K562 (cell line): Measurements from ENCODE around the gene DSC2. TPM values are rescaled to one million over a fixed set of nuclear protein-coding genes. Genes with fewer than 3 reads are reported as not detected.

ENCODE experiments used
- CCNT2 ChIP-seq: IDR thresholded peaks from 2 replicates; pipeline ENCODE4 v1.6.1; 2011; ENCODE audit warnings: borderline replicate concordance, low read depth, mild to moderate bottlenecking, moderate library complexity, mixed read lengths, low read length; ENCODE audit not compliant: insufficient read length; ENCODE audit errors: extremely low read depth
- CXXC5 ChIP-seq: fragments of 250-450 bp; sonication (Bioruptor Pico); IDR thresholded peaks from 2 replicates; pipeline ENCODE4 v1.8.0; 2022; ENCODE audit warnings: inconsistent platforms, mild to moderate bottlenecking, moderate library complexity
- ESRRB ChIP-seq: fragments of 250-450 bp; sonication (Bioruptor Pico); IDR thresholded peaks from 2 replicates; pipeline ENCODE4 v1.5.0; 2020; ENCODE audit warnings: mild to moderate bottlenecking, moderate library complexity, borderline replicate concordance
- EZH2 ChIP-seq: IDR thresholded peaks from 2 replicates; pipeline ENCODE4 v1.6.1; 2012; ENCODE audit warnings: low read depth, mild to moderate bottlenecking, inconsistent platforms, low read length, borderline replicate concordance
- GABPA ChIP-seq: fragments of 200-800 bp; sonication (Bioruptor generic); conservative IDR thresholded peaks from 2 replicates; pipeline ENCODE4 v1.6.1; 2016; ENCODE audit warnings: low read depth, missing genetic modification characterization, missing compliant biosample characterization
- KAT8 ChIP-seq: fragments of 450-650 bp; IDR thresholded peaks from 2 replicates; pipeline ENCODE4 v1.6.1; 2016; ENCODE audit warnings: low read depth, mild to moderate bottlenecking
- KLF1 ChIP-seq: fragments of 450-650 bp; IDR thresholded peaks from 2 replicates; pipeline ENCODE4 v1.6.1; 2016; ENCODE audit warnings: missing genetic modification characterization, missing compliant biosample characterization
- NR2C1 ChIP-seq, 2 experiments: fragments of 450-650 bp; IDR thresholded peaks; 2 replicates each; pipeline ENCODE4 v1.6.1; 2017; ENCODE audit warnings: mild to moderate bottlenecking in 2 of 2, antibody characterized with exemption in 1 of 2, inconsistent platforms in 1 of 2, missing compliant biosample characterization in 1 of 2, missing genetic modification characterization in 1 of 2
- NR3C1 ChIP-seq: sonication (generic); formaldehyde crosslinking; IDR thresholded peaks from 2 replicates; pipeline ENCODE4 v1.8.1; 2022; ENCODE audit warnings: missing genetic modification reagents
- PHTF2 ChIP-seq: fragments of 250-450 bp; sonication (Bioruptor Pico); IDR thresholded peaks from 2 replicates; pipeline ENCODE4 v1.5.0; 2021; ENCODE audit warnings: mild to moderate bottlenecking
- PML ChIP-seq: IDR thresholded peaks from 2 replicates; pipeline ENCODE4 v1.6.1; 2012; ENCODE audit warnings: low read length, inconsistent platforms
- POLR2A ChIP-seq: fragments of 450-650 bp; conservative IDR thresholded peaks from 2 replicates; pipeline ENCODE4 v1.6.1; 2016
- PTTG1 ChIP-seq: fragments of 450-650 bp; IDR thresholded peaks from 2 replicates; pipeline ENCODE4 v1.6.1; 2016; ENCODE audit warnings: low read depth, mild to moderate bottlenecking, missing genetic modification characterization, missing compliant biosample characterization
- RFX5 ChIP-seq: IDR thresholded peaks from 2 replicates; pipeline ENCODE4 v1.6.1; 2011; ENCODE audit warnings: low read depth, mild to moderate bottlenecking, improper control_type of control experiment, low read length
- SIN3A ChIP-seq, 2 experiments: fragments of 150-350 bp in 1 of 2; IDR thresholded peaks; 2 replicates each; pipeline ENCODE4 v1.6.1; 2011 to 2016; ENCODE audit warnings: borderline replicate concordance in 2 of 2, low read depth in 2 of 2, low read length in 2 of 2, mild to moderate bottlenecking in 2 of 2, moderate library complexity in 2 of 2; ENCODE audit not compliant: control insufficient read depth in 1 of 2
- TCF7 ChIP-seq: sonication (generic); IDR thresholded peaks from 2 replicates; pipeline ENCODE4 v1.6.1; 2016; ENCODE audit warnings: antibody characterized with exemption, borderline replicate concordance
- ZBTB8A ChIP-seq: fragments of 450-650 bp; IDR thresholded peaks from 2 replicates; pipeline ENCODE4 v1.6.1; 2018; ENCODE audit warnings: mild to moderate bottlenecking, moderate library complexity; ENCODE audit not compliant: partially characterized antibody
- ZNF121 ChIP-seq: sonication (generic); formaldehyde crosslinking; conservative IDR thresholded peaks from 2 replicates; pipeline ENCODE4 v1.8.0; 2022; ENCODE audit warnings: missing genetic modification reagents
- ZNF280A ChIP-seq: fragments of 450-650 bp; IDR thresholded peaks from 2 replicates; pipeline ENCODE4 v1.6.1; 2018; ENCODE audit warnings: mild to moderate bottlenecking, low read depth; ENCODE audit not compliant: partially characterized antibody
- ZNF347 ChIP-seq: fragments of 450-650 bp; formaldehyde crosslinking; IDR thresholded peaks from 2 replicates; pipeline ENCODE4 v1.4.0; 2020; ENCODE audit warnings: low read depth, mild to moderate bottlenecking, moderate library complexity
- ZNF639 ChIP-seq, 2 experiments: fragments of 200-800 bp in 1 of 2; sonication (Bioruptor generic) in 1 of 2; sonication (generic) in 1 of 2; formaldehyde crosslinking in 1 of 2; IDR thresholded peaks in 1 of 2; conservative IDR thresholded peaks in 1 of 2; 2 replicates each; pipeline versions ENCODE4 v1.5.0 to v1.6.1; 2016 to 2020; ENCODE audit warnings: missing compliant biosample characterization in 1 of 2, missing genetic modification characterization in 1 of 2, missing genetic modification reagents in 1 of 2
- polyA plus RNA-seq, 8 experiments: library from polyadenylated mRNA; depleted of rRNA in 4 of 8; stranded (reverse) in 5 of 8; unstranded in 3 of 8; fragments of >200 nt; fragmentation: Nextera tagmentation in 2 of 8; fragmentation: Illumina TruSeq in 1 of 8; extraction: Ambion mirVana in 2 of 8; extraction: Trizol in 1 of 8; gene quantifications; 2 replicates each; pipeline versions ENCODE4 v1.2.1 to v1.2.3, GENCODE V29; 2011 to 2014; ENCODE audit warnings: inconsistent platforms in 1 of 8, missing spikeins in 1 of 8
- total RNA-seq, 7 experiments: library from RNA; depleted of rRNA in 6 of 7; stranded (reverse); fragments of >200 nt in 6 of 7; fragmentation: Illumina TruSeq in 2 of 7; extraction: Trizol in 2 of 7; gene quantifications; 2 replicates each; pipeline versions ENCODE4 v1.2.1 to v1.2.3, GENCODE V29; 2011 to 2021; ENCODE audit warnings: low replicate concordance in 1 of 7
- TF ChIP-seq, protein P1 (sequence below): fragments of 450-650 bp; IDR thresholded peaks from 2 replicates; pipeline ENCODE4 v1.7.1; 2018; ENCODE audit warnings: mild to moderate bottlenecking, low read depth; ENCODE audit not compliant: partially characterized antibody

DSC2 gene
- total and polyA plus RNA-seq, 9 of the 15 experiments (the other 6 are each of a cell fraction or from before 2014, with no cell fraction given): 3.8 to 15.3 (median 6.4) TPM

DNA sequence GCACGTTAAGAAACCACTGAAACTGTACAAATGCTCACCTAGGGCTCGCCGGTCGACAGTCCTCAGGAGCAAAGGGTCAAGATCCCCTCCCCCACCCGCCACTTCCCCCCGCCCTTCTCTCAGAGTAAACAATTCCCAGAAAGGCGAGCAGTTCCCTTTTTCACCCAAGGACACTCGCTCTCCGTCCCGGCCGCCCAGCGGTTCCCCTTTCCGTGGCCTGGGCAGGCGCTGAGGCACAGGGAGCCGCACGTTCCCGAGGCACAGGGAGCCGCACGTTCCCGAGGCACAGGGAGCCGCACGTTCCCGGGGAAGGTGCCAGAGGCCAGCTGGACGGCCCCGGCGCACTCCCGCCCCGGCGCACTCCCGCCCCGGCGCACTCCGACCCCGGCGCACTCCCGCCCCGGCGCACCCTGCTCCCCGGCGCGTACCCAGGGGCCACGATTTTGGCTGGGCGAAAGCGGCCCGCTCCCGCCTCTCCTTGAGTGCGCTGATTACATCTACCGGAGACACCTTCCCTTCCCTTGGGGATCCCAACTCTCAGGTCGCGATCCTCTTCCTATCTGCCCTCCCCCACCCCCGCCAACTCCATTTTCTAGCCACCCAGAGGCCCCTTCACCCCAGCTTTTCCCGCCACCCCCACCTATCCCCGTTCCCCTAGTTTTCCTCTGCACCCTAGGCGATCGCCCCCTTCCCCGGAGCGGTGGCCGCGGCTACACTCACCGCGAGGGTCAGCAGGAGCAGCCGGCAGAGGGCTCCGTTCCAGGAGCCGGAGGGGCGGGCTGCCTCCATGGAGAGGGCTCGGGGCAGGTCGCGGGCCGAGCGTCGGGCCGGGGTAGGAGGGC lies 817 bp downstream of the DSC2 start (continued):
- no peak for TF ChIP-seq KLF1
- peak; percentile 52; the same call in 1 of the 2 replicates for TF ChIP-seq PML
- no peak for TF ChIP-seq NR3C1 (CRISPR knock-in tag)
- no peak for TF ChIP-seq ZBTB8A
- peak; percentile 77 for TF ChIP-seq POLR2A
- TF ChIP-seq CXXC5 (CRISPR knock-in tag): peak; percentile 76
- TF ChIP-seq PTTG1: no peak
- no peak for TF ChIP-seq RFX5
- peak; percentile 22 for TF ChIP-seq CCNT2
- TF ChIP-seq ZNF280A: no peak
- no peak for TF ChIP-seq TCF7
- TF ChIP-seq ZNF347 (CRISPR knock-in tag): no peak
- TF ChIP-seq, protein P1, sequence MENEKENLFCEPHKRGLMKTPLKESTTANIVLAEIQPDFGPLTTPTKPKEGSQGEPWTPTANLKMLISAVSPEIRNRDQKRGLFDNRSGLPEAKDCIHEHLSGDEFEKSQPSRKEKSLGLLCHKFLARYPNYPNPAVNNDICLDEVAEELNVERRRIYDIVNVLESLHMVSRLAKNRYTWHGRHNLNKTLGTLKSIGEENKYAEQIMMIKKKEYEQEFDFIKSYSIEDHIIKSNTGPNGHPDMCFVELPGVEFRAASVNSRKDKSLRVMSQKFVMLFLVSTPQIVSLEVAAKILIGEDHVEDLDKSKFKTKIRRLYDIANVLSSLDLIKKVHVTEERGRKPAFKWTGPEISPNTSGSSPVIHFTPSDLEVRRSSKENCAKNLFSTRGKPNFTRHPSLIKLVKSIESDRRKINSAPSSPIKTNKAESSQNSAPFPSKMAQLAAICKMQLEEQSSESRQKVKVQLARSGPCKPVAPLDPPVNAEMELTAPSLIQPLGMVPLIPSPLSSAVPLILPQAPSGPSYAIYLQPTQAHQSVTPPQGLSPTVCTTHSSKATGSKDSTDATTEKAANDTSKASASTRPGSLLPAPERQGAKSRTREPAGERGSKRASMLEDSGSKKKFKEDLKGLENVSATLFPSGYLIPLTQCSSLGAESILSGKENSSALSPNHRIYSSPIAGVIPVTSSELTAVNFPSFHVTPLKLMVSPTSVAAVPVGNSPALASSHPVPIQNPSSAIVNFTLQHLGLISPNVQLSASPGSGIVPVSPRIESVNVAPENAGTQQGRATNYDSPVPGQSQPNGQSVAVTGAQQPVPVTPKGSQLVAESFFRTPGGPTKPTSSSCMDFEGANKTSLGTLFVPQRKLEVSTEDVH: peak; percentile 32
- no peak; the same call in none of the 2 replicates for TF ChIP-seq NR2C1 (IDR thresholded peaks at IDR 0.05)
- TF ChIP-seq NR2C1 (tag; IDR thresholded peaks at IDR 0.05): 0 out of 2 replicates have a peak, but pooled peaks have one; percentile 29
- no peak for TF ChIP-seq PHTF2 (CRISPR knock-in tag)
- TF ChIP-seq KAT8: no peak
- no peak for TF ChIP-seq EZH2
- TF ChIP-seq SIN3A (IDR thresholded peaks at IDR 0.05; ENCODE audit: borderline replicate concordance in 2 of 2, control insufficient read depth in 1 of 2, low read depth in 2 of 2, low read length in 2 of 2): 0 out of 4 replicates have a peak, but pooled peaks of 1 of the 2 experiments have one; percentile 40
- TF ChIP-seq ZNF121: no peak
- peak in 1 of 2 experiments; percentile 66; a peak in 2 of 4 replicates for TF ChIP-seq ZNF639 (CRISPR knock-in tag; conservative IDR thresholded peaks at IDR 0.05 in 1 of 2, IDR thresholded peaks at IDR 0.05 in 1 of 2)
- TF ChIP-seq ESRRB (CRISPR knock-in tag): no peak
- no peak for TF ChIP-seq GABPA (tag)
